ENCODE results near the gene LACTBL1.
A peak's percentile ranks its signal among the peaks of the same experiment; 100 is the strongest.

Gene LACTBL1

GRCh38 chr1:22917989-22918388 is 54.7 kb downstream of the LACTBL1 start:
- no peak for TF ChIP-seq CTCF (IDR thresholded peaks at IDR 0.05; ENCODE audit: unreplicated experiment in 3 of 3)
- H3K9me3 Mint-ChIP-seq = peaks cover 2% of the 10 kb centered on the region
- no peak overlapping the region for H3K4me3 Mint-ChIP-seq
- H3K27ac Mint-ChIP-seq = peak overlapping the region; percentile 7 to 70 (median 56)
- H3K4me1 Mint-ChIP-seq = peaks cover 64% of the 10 kb centered on the region
- peaks cover 14% of the 10 kb centered on the region for H3K27me3 Mint-ChIP-seq (ENCODE audit: low read depth)
- peaks cover 6% of the 10 kb centered on the region for H3K36me3 Mint-ChIP-seq (ENCODE audit: low read depth)

- no peak for TF ChIP-seq CTCF (IDR thresholded peaks at IDR 0.05; ENCODE audit: unreplicated experiment in 3 of 3)
Observed at GRCh38 chr1:22916471-22916820, 56.2 kb downstream of the LACTBL1 start.

GRCh38 chr1:22915816-22916470 is 56.7 kb downstream of the LACTBL1 start:
- Mint-ChIP-seq H3K36me3 (ENCODE audit: low read depth) (peaks cover 6% of the 10 kb centered on the region), H3K4me1 (peaks cover 48% of the 10 kb centered on the region), H3K27ac (peak overlapping the region in 2 of 3 experiments; percentile 48 to 49), H3K27me3 (ENCODE audit: low read depth) (peaks cover 8% of the 10 kb centered on the region), H3K9me3 (no peaks in the 10 kb centered on the region), H3K4me3 (no peak overlapping the region)
- TF ChIP-seq CTCF (IDR thresholded peaks at IDR 0.05; ENCODE audit: unreplicated experiment in 3 of 3) = no peak

More at GRCh38 chr1:22916471-22916820, 56.2 kb downstream of the LACTBL1 start:
- Mint-ChIP-seq H3K27me3 (ENCODE audit: low read depth) (peaks cover 13% of the 10 kb centered on the region), H3K4me1 (peaks cover 53% of the 10 kb centered on the region), H3K27ac (no peak overlapping the region), H3K9me3 (no peaks in the 10 kb centered on the region), H3K36me3 (ENCODE audit: low read depth) (peaks cover 6% of the 10 kb centered on the region), H3K4me3 (no peak overlapping the region)

- Mint-ChIP-seq H3K27me3 (ENCODE audit: low read depth) (peaks cover 8% of the 10 kb centered on the region), H3K4me3 (no peak overlapping the region), H3K9me3 (no peaks in the 10 kb centered on the region), H3K27ac (peak overlapping the region in 2 of 3 experiments; percentile 48 to 49), H3K4me1 (peaks cover 41% of the 10 kb centered on the region), H3K36me3 (ENCODE audit: low read depth) (peaks cover 6% of the 10 kb centered on the region)
- TF ChIP-seq CTCF (IDR thresholded peaks at IDR 0.05; ENCODE audit: unreplicated experiment in 3 of 3) = no peak
Observed at GRCh38 chr1:22915231-22915630, 57.4 kb downstream of the LACTBL1 start.

- Mint-ChIP-seq H3K4me3 (no peak overlapping the region), H3K27me3 (ENCODE audit: low read depth) (peaks cover 8% of the 10 kb centered on the region), H3K36me3 (ENCODE audit: low read depth) (peaks cover 6% of the 10 kb centered on the region), H3K27ac (peak overlapping the region in 2 of 3 experiments; percentile 48 to 49), H3K9me3 (no peaks in the 10 kb centered on the region), H3K4me1 (peaks cover 36% of the 10 kb centered on the region)
- TF ChIP-seq CTCF (IDR thresholded peaks at IDR 0.05; ENCODE audit: unreplicated experiment in 3 of 3) = no peak
Observed at GRCh38 chr1:22914633-22915217, 57.9 kb downstream of the LACTBL1 start.

- H3K36me3 Mint-ChIP-seq (ENCODE audit: low read depth) = peaks cover 6% of the 10 kb centered on the region
- no peak overlapping the region for H3K4me3 Mint-ChIP-seq
- peaks cover 8% of the 10 kb centered on the region for H3K27me3 Mint-ChIP-seq (ENCODE audit: low read depth)
- peaks cover 31% of the 10 kb centered on the region for H3K4me1 Mint-ChIP-seq
- no peak for TF ChIP-seq CTCF (IDR thresholded peaks at IDR 0.05; ENCODE audit: unreplicated experiment in 3 of 3)
- peak overlapping the region in 1 of 3 experiments; percentile 76 for H3K27ac Mint-ChIP-seq
- H3K9me3 Mint-ChIP-seq = no peaks in the 10 kb centered on the region
Observed at GRCh38 chr1:22914156-22914555, 58.5 kb downstream of the LACTBL1 start.

Measured in nephron (organoid).